Vagina (tissue), 2 donors: ENCODE results near the gene FGFRL1. TPM values are rescaled to one million over a fixed set of nuclear protein-coding genes. Genes with fewer than 3 reads are reported as not detected.
"Not testable (repeated sequence)": the region's sequence is repeated elsewhere in the genome, so short reads cannot be mapped to it uniquely, and the experiment has no call there.

Experiments used
- DNase-seq, 2 donors: peaks; one replicate each; pipeline ENCODE4 v3.0.0-alpha.2; 2017; ENCODE audit errors: extremely low spot score in 2 of 2
- H3K27ac ChIP-seq: fragments of 200-600 bp; sonication (generic); one replicate; pipeline ENCODE4 v1.5.1; 2019
- H3K27me3 ChIP-seq: fragments of 200-600 bp; sonication (generic); one replicate; pipeline ENCODE4 v1.5.1; 2019
- H3K36me3 ChIP-seq, 2 donors: fragments of 200-600 bp; sonication (generic); one replicate each; pipeline ENCODE4 v1.5.1; 2017 to 2019
- H3K4me1 ChIP-seq: fragments of 200-600 bp; sonication (generic); one replicate; pipeline ENCODE4 v1.5.1; 2019
- H3K4me3 ChIP-seq, 2 donors: fragments of 200-600 bp; sonication (generic); 1 replicate in 1 of 2; 2 replicates in 1 of 2; pipeline ENCODE4 v1.5.1; 2016 to 2019
- H3K9me3 ChIP-seq: fragments of 200-600 bp; sonication (generic); one replicate; pipeline ENCODE4 v1.5.1; 2019
- POLR2A ChIP-seq, 2 donors: fragments of 450-650 bp; IDR thresholded peaks; one replicate each; pipeline ENCODE4 v1.6.1; 2017; ENCODE audit warnings: antibody characterized with exemption in 2 of 2, mild to moderate bottlenecking in 2 of 2, moderate library complexity in 2 of 2
- POLR2AphosphoS5 ChIP-seq, 2 donors: sonication (generic); formaldehyde crosslinking; IDR thresholded peaks; one replicate each; pipeline ENCODE4 v1.9.0; 2017; ENCODE audit warnings: antibody characterized with exemption in 2 of 2, mild to moderate bottlenecking in 2 of 2, low read depth in 1 of 2; ENCODE audit not compliant: insufficient read depth in 1 of 2
- intact Hi-C: fragments of 100-400 bp; cut with DNase I; formaldehyde crosslinking; loops from one replicate; pipeline ENCODE4 v1.15.1; 2023
- total RNA-seq: library from RNA; depleted of rRNA; stranded (reverse); fragments of >200 nt; gene quantifications from one replicate; pipeline ENCODE4 v1.2.3, GENCODE V29; 2016
- TF ChIP-seq, protein P1 (sequence below), 3 experiments: fragments of 450-650 bp in 2 of 3; fragments of 200-600 bp in 1 of 3; sonication (generic) in 1 of 3; IDR thresholded peaks; one replicate each; pipeline ENCODE4 v1.5.1; 2017 to 2019; ENCODE audit warnings: antibody characterized with exemption in 3 of 3, mild to moderate bottlenecking in 2 of 3, moderate library complexity in 2 of 3

FGFRL1 gene
- total RNA-seq, 1 donor from 2014 or later = 20.9 TPM

- DNase-seq = no peak
- H3K9me3 ChIP-seq = no peaks in the 10 kb centered on the region
- H3K4me1 ChIP-seq = peaks cover 44% of the 10 kb centered on the region
- intact Hi-C loops = no loop called here
- H3K27ac ChIP-seq = no peak overlapping the region
- H3K36me3 ChIP-seq = no peaks in the 10 kb centered on the region
- H3K4me3 ChIP-seq = no peak overlapping the region
- no peaks in the 10 kb centered on the region for H3K27me3 ChIP-seq
- TF ChIP-seq POLR2A (IDR thresholded peaks at IDR 0.05) = no peak
- no peak for TF ChIP-seq POLR2AphosphoS5 (IDR thresholded peaks at IDR 0.05; ENCODE audit: insufficient read depth in 1 of 2, low read depth in 1 of 2)
- TF ChIP-seq, protein P1, sequence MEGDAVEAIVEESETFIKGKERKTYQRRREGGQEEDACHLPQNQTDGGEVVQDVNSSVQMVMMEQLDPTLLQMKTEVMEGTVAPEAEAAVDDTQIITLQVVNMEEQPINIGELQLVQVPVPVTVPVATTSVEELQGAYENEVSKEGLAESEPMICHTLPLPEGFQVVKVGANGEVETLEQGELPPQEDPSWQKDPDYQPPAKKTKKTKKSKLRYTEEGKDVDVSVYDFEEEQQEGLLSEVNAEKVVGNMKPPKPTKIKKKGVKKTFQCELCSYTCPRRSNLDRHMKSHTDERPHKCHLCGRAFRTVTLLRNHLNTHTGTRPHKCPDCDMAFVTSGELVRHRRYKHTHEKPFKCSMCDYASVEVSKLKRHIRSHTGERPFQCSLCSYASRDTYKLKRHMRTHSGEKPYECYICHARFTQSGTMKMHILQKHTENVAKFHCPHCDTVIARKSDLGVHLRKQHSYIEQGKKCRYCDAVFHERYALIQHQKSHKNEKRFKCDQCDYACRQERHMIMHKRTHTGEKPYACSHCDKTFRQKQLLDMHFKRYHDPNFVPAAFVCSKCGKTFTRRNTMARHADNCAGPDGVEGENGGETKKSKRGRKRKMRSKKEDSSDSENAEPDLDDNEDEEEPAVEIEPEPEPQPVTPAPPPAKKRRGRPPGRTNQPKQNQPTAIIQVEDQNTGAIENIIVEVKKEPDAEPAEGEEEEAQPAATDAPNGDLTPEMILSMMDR (IDR thresholded peaks at IDR 0.05) = no peak
These were observed 33.8 kb downstream of the FGFRL1 start for GRCh38 chr4:1045193-1045594.

DNA sequence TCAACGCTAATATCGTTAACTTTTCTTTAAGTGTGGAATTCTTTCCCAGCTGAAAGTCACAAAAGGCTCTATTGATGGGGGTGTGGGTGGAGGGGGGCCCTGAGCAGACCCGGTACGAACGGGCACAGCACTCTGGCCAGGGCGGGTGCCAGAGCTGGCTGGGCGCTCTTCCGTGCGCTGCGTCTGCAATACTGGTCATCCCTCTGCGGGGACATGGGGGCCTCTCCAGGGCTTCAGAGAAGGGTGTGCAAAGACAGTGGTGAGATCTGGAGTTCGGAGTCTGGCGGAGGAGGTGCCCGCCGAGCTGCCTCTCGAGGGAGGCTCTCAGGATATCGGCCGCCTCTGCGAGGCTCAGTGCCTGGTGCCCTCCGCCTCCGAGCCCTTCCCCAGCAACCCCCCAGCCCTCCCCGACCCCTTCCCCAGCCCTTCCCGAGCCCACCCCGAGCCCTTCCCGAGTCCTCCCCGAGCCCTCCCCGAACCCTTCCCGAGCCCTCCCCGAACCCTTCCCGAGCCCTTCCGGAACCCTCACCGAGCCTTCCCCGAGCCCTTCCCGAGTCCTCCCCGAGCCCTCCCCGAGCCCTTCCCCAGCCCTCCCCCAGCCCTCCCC, 34.3 kb downstream of the FGFRL1 start:
- no peak for TF ChIP-seq POLR2AphosphoS5 (IDR thresholded peaks at IDR 0.05; ENCODE audit: insufficient read depth in 1 of 2, low read depth in 1 of 2)
- no peak for TF ChIP-seq POLR2A (IDR thresholded peaks at IDR 0.05)
- TF ChIP-seq, protein P1 (IDR thresholded peaks at IDR 0.05) = no peak
- Histone ChIP-seq H3K4me1 (peaks cover 41% of the 10 kb centered on the region), H3K9me3 (no peaks in the 10 kb centered on the region), H3K36me3 (no peaks in the 10 kb centered on the region), H3K27ac (no peak overlapping the region), H3K27me3 (no peaks in the 10 kb centered on the region), H3K4me3 (no peak overlapping the region)
- intact Hi-C loops = no loop called here
- DNase-seq = no peak

GRCh38 chr4:1046581-1047011, 35.2 kb downstream of the FGFRL1 start:
- H3K9me3 ChIP-seq, intact Hi-C loops, DNase-seq, H3K27me3 ChIP-seq, H3K36me3 ChIP-seq: not testable (repeated sequence)
- Histone ChIP-seq H3K4me3 (peak overlapping the region; percentile 5 to 10), H3K4me1 (peaks cover 32% of the 10 kb centered on the region), H3K27ac (peak overlapping the region; percentile 28)

DNA sequence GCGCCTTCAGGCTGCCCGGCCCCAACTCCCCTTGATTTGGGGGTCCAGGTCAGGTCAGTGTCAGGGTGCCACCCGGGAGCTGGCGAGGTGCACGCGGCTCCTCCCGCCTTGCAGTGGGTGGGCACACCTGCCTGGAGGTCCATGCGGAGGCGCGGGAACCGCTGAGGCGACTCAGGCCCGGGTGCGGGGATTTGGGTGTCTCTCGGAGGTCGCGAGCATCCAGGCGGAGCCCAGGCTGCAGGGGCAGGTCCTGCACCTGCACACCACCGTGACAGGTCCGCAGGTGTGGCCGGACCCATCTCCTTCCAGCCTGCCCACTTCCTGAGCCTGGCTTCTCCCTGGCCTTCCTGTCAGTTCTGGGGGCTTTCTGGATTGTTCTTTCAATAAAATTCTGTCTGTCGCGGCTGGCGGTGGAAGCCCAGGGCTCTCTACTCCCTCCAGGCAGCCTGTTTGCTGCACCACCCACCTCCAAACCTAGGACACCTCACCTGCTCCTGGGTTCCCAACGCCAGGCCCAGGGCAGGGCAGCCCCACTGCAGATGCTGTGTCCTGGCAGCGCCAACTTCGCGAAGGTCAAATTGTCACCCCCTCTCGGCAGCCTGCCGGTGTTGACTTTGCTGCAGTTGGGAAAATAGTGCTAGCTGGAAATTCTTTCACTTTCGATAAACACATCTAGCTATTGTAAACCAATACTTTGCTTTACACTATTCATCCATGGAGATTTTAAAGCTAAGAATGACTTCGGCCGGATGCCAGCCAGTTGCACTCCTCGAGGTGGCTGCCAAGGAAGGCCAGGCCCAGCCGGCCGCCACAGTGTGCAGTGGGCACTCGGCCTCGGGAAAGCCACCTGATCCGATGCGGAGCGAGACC, 35.9 kb downstream of the FGFRL1 start:
- intact Hi-C loops = no loop called here
- Histone ChIP-seq H3K36me3 (no peaks in the 10 kb centered on the region), H3K27me3 (no peaks in the 10 kb centered on the region), H3K4me1 (peaks cover 30% of the 10 kb centered on the region), H3K4me3 (peak overlapping the region in 1 of 2 donors; percentile 5), H3K27ac (peak overlapping the region; percentile 28), H3K9me3 (no peaks in the 10 kb centered on the region)
- no peak for DNase-seq
- TF ChIP-seq, protein P1 (IDR thresholded peaks at IDR 0.05) = no peak
- no peak for TF ChIP-seq POLR2A (IDR thresholded peaks at IDR 0.05)
- TF ChIP-seq POLR2AphosphoS5 (IDR thresholded peaks at IDR 0.05; ENCODE audit: insufficient read depth in 1 of 2, low read depth in 1 of 2) = no peak

DNA sequence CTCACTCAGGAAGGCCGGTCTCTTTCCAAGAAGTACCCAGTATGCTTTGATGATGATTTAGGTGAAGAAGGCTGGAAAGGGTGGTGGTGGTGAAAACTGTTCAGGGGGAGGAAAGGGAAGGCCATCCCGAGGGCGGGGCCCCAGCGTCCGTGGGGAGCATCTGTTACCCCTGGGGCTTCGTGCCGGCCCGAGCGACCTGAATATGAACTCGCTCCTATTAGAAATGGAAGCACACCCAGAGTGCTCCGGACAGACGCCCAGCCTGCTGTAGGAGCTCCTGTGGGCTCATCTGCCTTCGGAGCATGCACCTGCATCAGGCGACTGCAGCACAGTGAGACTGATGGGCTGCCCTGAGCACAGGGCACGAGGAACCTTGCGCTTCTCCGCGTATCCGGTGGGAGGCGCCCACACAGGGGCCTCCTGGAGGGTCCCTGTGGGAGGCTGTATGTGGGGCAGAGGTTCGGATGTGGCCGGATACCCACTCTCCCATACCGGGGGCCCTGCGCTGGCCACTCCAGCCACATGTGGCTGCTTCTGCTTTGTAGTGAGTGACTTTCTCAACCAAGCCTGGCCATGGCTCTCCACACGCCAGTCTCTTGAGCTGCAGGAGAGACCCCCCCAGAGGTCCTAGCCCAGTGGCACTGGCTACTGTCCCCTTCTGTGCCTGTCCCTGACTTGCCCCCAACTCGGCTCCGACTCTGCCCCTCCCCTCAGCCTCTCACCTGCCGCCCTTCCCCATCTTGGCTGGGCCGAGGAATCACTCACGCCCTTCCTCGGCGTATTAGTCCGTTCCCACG, 36.7 kb downstream of the FGFRL1 start:
- H3K27me3 ChIP-seq = no peaks in the 10 kb centered on the region
- intact Hi-C loops = no loop called here
- no peak for DNase-seq

More for the DNA sequence above, 36.7 kb downstream of the FGFRL1 start:
- H3K36me3 ChIP-seq = no peaks in the 10 kb centered on the region
- no peak overlapping the region for H3K4me3 ChIP-seq
- H3K27ac ChIP-seq = peak overlapping the region; percentile 28
- TF ChIP-seq, protein P1 (IDR thresholded peaks at IDR 0.05) = no peak
- no peak for TF ChIP-seq POLR2A (IDR thresholded peaks at IDR 0.05)
- no peak for TF ChIP-seq POLR2AphosphoS5 (IDR thresholded peaks at IDR 0.05; ENCODE audit: insufficient read depth in 1 of 2, low read depth in 1 of 2)
- H3K4me1 ChIP-seq = peaks cover 29% of the 10 kb centered on the region
- no peaks in the 10 kb centered on the region for H3K9me3 ChIP-seq
